ENCODE measurements around the gene ALPK3. TPM values are rescaled to one million over a fixed set of nuclear protein-coding genes. Genes with fewer than 3 reads are reported as not detected.

Gene ALPK3
- total RNA-seq, 1 experiment from 2014 or later: 16.5 TPM

DNA sequence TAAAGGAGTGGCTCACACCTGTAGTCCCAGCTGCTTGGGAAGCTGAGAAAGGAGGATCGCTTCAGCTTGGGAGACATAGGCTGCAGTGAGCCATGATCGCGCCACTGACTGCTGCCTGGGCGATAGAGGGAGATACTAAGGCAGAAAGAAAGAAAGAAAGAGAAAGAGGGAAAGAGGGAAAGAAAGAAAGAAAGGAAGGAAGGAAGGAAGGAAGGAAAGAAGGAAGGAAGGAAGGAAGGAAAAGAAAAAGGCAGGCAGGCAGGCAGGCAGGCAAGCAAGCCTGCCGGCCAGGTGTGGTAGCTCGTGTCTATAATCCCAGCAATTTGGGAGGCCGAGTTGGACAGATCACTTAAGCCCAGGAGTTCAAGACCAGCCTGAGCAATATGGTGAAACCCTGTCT is 82.6 kb downstream of the ALPK3 start:
- POLR2A ChIA-PET: interaction anchor here (0.6 kb wide), 1 partner anchor 467 kb away, joined by 4 read pairs; no protein-coding TSS in a partner anchor
- no peaks in the 10 kb centered on the region for H3K36me3 Mint-ChIP-seq
- DNase-seq (ENCODE audit: low spot score) (no peak), ATAC-seq (no peak)
- no peaks in the 10 kb centered on the region for H3K27me3 Mint-ChIP-seq (ENCODE audit: low read depth)
- CTCF ChIA-PET: interaction anchor here (1.0 to 1.2 kb wide), 2 partner anchors 22 to 312 kb away, joined by 3 read pairs; no protein-coding TSS in a partner anchor
- H3K4me3 Mint-ChIP-seq: no peak overlapping the region
- TF ChIP-seq NR1H2 (CRISPR knock-in tag; IDR thresholded peaks at IDR 0.05): no peak
- TF ChIP-seq, protein P1, sequence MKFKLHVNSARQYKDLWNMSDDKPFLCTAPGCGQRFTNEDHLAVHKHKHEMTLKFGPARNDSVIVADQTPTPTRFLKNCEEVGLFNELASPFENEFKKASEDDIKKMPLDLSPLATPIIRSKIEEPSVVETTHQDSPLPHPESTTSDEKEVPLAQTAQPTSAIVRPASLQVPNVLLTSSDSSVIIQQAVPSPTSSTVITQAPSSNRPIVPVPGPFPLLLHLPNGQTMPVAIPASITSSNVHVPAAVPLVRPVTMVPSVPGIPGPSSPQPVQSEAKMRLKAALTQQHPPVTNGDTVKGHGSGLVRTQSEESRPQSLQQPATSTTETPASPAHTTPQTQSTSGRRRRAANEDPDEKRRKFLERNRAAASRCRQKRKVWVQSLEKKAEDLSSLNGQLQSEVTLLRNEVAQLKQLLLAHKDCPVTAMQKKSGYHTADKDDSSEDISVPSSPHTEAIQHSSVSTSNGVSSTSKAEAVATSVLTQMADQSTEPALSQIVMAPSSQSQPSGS (CRISPR knock-in tag; IDR thresholded peaks at IDR 0.05; ENCODE audit: borderline replicate concordance, low read depth): no peak
- no peak for TF ChIP-seq ZNF138 (CRISPR knock-in tag; conservative IDR thresholded peaks at IDR 0.05)
- TF ChIP-seq, protein P2, sequence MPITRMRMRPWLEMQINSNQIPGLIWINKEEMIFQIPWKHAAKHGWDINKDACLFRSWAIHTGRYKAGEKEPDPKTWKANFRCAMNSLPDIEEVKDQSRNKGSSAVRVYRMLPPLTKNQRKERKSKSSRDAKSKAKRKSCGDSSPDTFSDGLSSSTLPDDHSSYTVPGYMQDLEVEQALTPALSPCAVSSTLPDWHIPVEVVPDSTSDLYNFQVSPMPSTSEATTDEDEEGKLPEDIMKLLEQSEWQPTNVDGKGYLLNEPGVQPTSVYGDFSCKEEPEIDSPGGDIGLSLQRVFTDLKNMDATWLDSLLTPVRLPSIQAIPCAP (CRISPR knock-in tag; IDR thresholded peaks at IDR 0.05): no peak
- no peak for TF ChIP-seq NFATC4 (CRISPR knock-in tag; IDR thresholded peaks at IDR 0.05)
- TF ChIP-seq, protein P3, sequence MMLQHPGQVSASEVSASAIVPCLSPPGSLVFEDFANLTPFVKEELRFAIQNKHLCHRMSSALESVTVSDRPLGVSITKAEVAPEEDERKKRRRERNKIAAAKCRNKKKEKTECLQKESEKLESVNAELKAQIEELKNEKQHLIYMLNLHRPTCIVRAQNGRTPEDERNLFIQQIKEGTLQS (CRISPR knock-in tag; conservative IDR thresholded peaks at IDR 0.05): no peak
- no peak for TF ChIP-seq NFYB (CRISPR knock-in tag; conservative IDR thresholded peaks at IDR 0.05; ENCODE audit: low read depth)
- TF ChIP-seq, protein P4, sequence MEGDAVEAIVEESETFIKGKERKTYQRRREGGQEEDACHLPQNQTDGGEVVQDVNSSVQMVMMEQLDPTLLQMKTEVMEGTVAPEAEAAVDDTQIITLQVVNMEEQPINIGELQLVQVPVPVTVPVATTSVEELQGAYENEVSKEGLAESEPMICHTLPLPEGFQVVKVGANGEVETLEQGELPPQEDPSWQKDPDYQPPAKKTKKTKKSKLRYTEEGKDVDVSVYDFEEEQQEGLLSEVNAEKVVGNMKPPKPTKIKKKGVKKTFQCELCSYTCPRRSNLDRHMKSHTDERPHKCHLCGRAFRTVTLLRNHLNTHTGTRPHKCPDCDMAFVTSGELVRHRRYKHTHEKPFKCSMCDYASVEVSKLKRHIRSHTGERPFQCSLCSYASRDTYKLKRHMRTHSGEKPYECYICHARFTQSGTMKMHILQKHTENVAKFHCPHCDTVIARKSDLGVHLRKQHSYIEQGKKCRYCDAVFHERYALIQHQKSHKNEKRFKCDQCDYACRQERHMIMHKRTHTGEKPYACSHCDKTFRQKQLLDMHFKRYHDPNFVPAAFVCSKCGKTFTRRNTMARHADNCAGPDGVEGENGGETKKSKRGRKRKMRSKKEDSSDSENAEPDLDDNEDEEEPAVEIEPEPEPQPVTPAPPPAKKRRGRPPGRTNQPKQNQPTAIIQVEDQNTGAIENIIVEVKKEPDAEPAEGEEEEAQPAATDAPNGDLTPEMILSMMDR (IDR thresholded peaks at IDR 0.05): no peak
- TF ChIP-seq, protein P5, sequence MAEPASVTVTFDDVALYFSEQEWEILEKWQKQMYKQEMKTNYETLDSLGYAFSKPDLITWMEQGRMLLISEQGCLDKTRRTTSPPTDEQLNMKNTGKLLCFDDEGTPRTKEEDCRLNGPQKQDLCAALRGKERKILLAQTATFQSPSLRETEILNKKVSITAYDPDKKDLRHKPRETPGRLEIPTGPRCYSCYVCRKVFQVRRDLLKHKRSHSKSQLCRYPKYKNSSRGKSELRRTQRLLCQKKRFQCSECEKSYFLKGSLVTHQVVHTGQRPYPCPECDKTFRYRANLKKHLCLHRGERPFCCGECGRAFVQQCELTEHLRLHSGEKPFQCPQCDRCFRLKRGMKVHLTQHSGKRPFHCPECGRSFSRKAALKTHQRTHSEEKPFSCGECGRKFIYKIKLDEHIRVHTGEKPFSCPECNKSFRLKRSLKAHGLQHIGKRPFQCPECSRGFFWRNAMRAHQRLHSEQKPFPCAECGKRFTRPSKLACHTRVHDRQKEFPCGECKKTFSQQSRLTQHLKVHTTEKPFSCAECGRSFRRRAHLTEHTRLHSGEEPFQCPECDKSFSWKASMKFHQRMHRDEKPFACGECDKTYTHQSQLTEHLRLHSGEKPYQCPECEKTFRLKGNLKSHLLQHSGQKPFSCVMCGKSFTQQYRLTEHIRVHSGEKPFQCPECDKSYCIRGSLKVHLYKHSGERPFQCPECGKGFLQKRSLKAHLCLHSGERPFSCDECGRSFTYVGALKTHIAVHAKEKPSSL (CRISPR knock-in tag; conservative IDR thresholded peaks at IDR 0.05): no peak
- TF ChIP-seq SP1 (CRISPR knock-in tag; conservative IDR thresholded peaks at IDR 0.05): no peak
- TF ChIP-seq, protein P6, sequence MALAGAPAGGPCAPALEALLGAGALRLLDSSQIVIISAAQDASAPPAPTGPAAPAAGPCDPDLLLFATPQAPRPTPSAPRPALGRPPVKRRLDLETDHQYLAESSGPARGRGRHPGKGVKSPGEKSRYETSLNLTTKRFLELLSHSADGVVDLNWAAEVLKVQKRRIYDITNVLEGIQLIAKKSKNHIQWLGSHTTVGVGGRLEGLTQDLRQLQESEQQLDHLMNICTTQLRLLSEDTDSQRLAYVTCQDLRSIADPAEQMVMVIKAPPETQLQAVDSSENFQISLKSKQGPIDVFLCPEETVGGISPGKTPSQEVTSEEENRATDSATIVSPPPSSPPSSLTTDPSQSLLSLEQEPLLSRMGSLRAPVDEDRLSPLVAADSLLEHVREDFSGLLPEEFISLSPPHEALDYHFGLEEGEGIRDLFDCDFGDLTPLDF (CRISPR knock-in tag; IDR thresholded peaks at IDR 0.05): no peak
- no peak for TF ChIP-seq FOXJ3 (CRISPR knock-in tag; IDR thresholded peaks at IDR 0.05; ENCODE audit: borderline replicate concordance)
- TF ChIP-seq, protein P7, sequence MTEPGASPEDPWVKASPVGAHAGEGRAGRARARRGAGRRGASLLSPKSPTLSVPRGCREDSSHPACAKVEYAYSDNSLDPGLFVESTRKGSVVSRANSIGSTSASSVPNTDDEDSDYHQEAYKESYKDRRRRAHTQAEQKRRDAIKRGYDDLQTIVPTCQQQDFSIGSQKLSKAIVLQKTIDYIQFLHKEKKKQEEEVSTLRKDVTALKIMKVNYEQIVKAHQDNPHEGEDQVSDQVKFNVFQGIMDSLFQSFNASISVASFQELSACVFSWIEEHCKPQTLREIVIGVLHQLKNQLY (CRISPR knock-in tag; IDR thresholded peaks at IDR 0.05): no peak
- TF ChIP-seq, protein P8, sequence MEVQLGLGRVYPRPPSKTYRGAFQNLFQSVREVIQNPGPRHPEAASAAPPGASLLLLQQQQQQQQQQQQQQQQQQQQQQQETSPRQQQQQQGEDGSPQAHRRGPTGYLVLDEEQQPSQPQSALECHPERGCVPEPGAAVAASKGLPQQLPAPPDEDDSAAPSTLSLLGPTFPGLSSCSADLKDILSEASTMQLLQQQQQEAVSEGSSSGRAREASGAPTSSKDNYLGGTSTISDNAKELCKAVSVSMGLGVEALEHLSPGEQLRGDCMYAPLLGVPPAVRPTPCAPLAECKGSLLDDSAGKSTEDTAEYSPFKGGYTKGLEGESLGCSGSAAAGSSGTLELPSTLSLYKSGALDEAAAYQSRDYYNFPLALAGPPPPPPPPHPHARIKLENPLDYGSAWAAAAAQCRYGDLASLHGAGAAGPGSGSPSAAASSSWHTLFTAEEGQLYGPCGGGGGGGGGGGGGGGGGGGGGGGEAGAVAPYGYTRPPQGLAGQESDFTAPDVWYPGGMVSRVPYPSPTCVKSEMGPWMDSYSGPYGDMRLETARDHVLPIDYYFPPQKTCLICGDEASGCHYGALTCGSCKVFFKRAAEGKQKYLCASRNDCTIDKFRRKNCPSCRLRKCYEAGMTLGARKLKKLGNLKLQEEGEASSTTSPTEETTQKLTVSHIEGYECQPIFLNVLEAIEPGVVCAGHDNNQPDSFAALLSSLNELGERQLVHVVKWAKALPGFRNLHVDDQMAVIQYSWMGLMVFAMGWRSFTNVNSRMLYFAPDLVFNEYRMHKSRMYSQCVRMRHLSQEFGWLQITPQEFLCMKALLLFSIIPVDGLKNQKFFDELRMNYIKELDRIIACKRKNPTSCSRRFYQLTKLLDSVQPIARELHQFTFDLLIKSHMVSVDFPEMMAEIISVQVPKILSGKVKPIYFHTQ (CRISPR knock-in tag; IDR thresholded peaks at IDR 0.05): no peak
- TF ChIP-seq NR3C1 (CRISPR knock-in tag; conservative IDR thresholded peaks at IDR 0.05; ENCODE audit: low read depth): no peak
- no peak for TF ChIP-seq ZNF423 (CRISPR knock-in tag; IDR thresholded peaks at IDR 0.05)
- TF ChIP-seq CREM (CRISPR knock-in tag; IDR thresholded peaks at IDR 0.05): no peak
- H3K27ac Mint-ChIP-seq: peak overlapping the region; percentile 21; the same call in 1 of the 2 replicates
- no peaks in the 10 kb centered on the region for H3K4me1 Mint-ChIP-seq
- H3K9me3 Mint-ChIP-seq: peaks cover 7% of the 10 kb centered on the region
